Measurements from ENCODE around the gene LEKR1.

GRCh38 chr3:157081626-157082210 is 255.6 kb downstream of the LEKR1 start:
- TF ChIP-seq ARNTL (CRISPR knock-in tag; IDR thresholded peaks at IDR 0.05; ENCODE audit: borderline replicate concordance, low read depth) (no peak), ZFP3 (CRISPR knock-in tag; IDR thresholded peaks at IDR 0.05) (no peak), ZNF8 (CRISPR knock-in tag; IDR thresholded peaks at IDR 0.05) (no peak), GLIS3 (CRISPR knock-in tag; IDR thresholded peaks at IDR 0.05) (no peak), ZC3H10 (CRISPR knock-in tag; IDR thresholded peaks at IDR 0.05) (no peak), PATZ1 (CRISPR knock-in tag; IDR thresholded peaks at IDR 0.05; ENCODE audit: borderline replicate concordance) (no peak), POU6F1 (CRISPR knock-in tag; IDR thresholded peaks at IDR 0.05; ENCODE audit: borderline replicate concordance, low read depth) (no peak), RARB (CRISPR knock-in tag; IDR thresholded peaks at IDR 0.05) (no peak)
